Pulmonary artery endothelial cell (primary cell): ENCODE measurements around the gene TET2. TPM values are rescaled to one million over a fixed set of nuclear protein-coding genes. Genes with fewer than 3 reads are reported as not detected.

ENCODE experiments used
- DNase-seq: peaks from one replicate; pipeline ENCODE4 v3.0.0-alpha.2; 2011; ENCODE audit warnings: low read depth, low spot score
- total RNA-seq: library from RNA; depleted of rRNA; stranded (reverse); fragments of >200 nt; gene quantifications from 2 replicates; pipeline ENCODE4 v1.2.3, GENCODE V29; 2014

The TET2 gene
- total RNA-seq, 1 donor from 2014 or later, result 7.1 TPM

GRCh38 chr4:105234582-105234981 is 87.9 kb downstream of the TET2 start:
- no peak for DNase-seq

GRCh38 chr4:105236202-105236915 is 89.7 kb downstream of the TET2 start:
- no peak for DNase-seq

GRCh38 chr4:105236916-105237311 is 90.2 kb downstream of the TET2 start:
- no peak for DNase-seq

GRCh38 chr4:105240037-105240436 is 93.4 kb downstream of the TET2 start:
- DNase-seq, result no peak

- no peak for DNase-seq
Observed at GRCh38 chr4:105241451-105241850, 94.8 kb downstream of the TET2 start.

- DNase-seq, result no peak
Observed at GRCh38 chr4:105243446-105243845, 96.8 kb downstream of the TET2 start.

GRCh38 chr4:105246712-105247111 is 100.0 kb downstream of the TET2 start:
- DNase-seq, result no peak

GRCh38 chr4:105248613-105249012 is 101.9 kb downstream of the TET2 start:
- no peak for DNase-seq

- no peak for DNase-seq
Observed at GRCh38 chr4:105257817-105258495, 111.3 kb downstream of the TET2 start.

- no peak for DNase-seq
Observed at GRCh38 chr4:105265689-105266088, 119.0 kb downstream of the TET2 start.

- no peak for DNase-seq
Observed at GRCh38 chr4:105267280-105267679, 120.6 kb downstream of the TET2 start.

GRCh38 chr4:105272002-105272401 is 125.3 kb downstream of the TET2 start:
- no peak for DNase-seq

- no peak for DNase-seq
Observed at GRCh38 chr4:105273230-105273629, 126.6 kb downstream of the TET2 start.

GRCh38 chr4:105274090-105274489 is 127.4 kb downstream of the TET2 start:
- no peak for DNase-seq

- DNase-seq, result no peak
Observed at GRCh38 chr4:105274504-105274903, 127.8 kb downstream of the TET2 start.

GRCh38 chr4:105276361-105277104 is 129.9 kb downstream of the TET2 start:
- DNase-seq, result no peak

- DNase-seq, result no peak
Observed at GRCh38 chr4:105277702-105278101, 131.0 kb downstream of the TET2 start.

GRCh38 chr4:105279314-105279713 is 132.6 kb downstream of the TET2 start:
- DNase-seq, result no peak

- DNase-seq, result no peak
Observed at GRCh38 chr4:105280338-105281123, 133.9 kb downstream of the TET2 start.

GRCh38 chr4:105281124-105281415 is 134.4 kb downstream of the TET2 start:
- DNase-seq, result no peak

- DNase-seq, result no peak
Observed at GRCh38 chr4:105282489-105282888, 135.8 kb downstream of the TET2 start.

- DNase-seq, result no peak
Observed at GRCh38 chr4:105283501-105283900, 136.8 kb downstream of the TET2 start.
